Pancreas (tissue), 10 donors: ENCODE measurements around the gene ZGLP1. TPM values are rescaled to one million over a fixed set of nuclear protein-coding genes. Genes with fewer than 3 reads are reported as not detected.

Source experiments
- ATAC-seq, 4 donors: fragments of 200-7000 bp; cut with Tn5 transposase; one replicate each; pipeline versions ENCODE4 v1.8.0 to v1.9.1; 2020; ENCODE audit warnings: mild to moderate bottlenecking in 4 of 4, moderate library complexity in 4 of 4
- DNase-seq, 6 donors: peaks; one replicate each; pipeline ENCODE4 v3.0.0-alpha.2; 2020
- FAIRE-seq: peaks from 2 replicates; lab custom pipeline; 2012; peaks lifted over from hg19 to GRCh38; lab: Jason Lieb, UNC
- H3K27ac ChIP-seq, 4 donors: fragments of 200-600 bp; sonication (generic); 1 replicate in 3 of 4; 2 replicates in 1 of 4; pipeline versions ENCODE4 v1.5.0 to v1.8.0; 2020
- H3K27me3 ChIP-seq, 4 donors: fragments of 200-600 bp; one replicate each; pipeline ENCODE4 v1.8.0; 2021
- H3K36me3 ChIP-seq, 3 donors: fragments of 200-600 bp; sonication (generic) in 1 of 3; one replicate each; pipeline versions ENCODE4 v1.5.0 to v1.8.0; 2020 to 2021
- H3K4me1 ChIP-seq, 3 donors: fragments of 200-600 bp; one replicate each; pipeline ENCODE4 v1.8.0; 2021
- H3K4me3 ChIP-seq, 4 donors: fragments of 200-600 bp; sonication (generic) in 2 of 4; one replicate each; pipeline versions ENCODE4 v1.5.0 to v1.8.0; 2020 to 2021
- H3K9me3 ChIP-seq, 4 donors: fragments of 200-600 bp; one replicate each; pipeline ENCODE4 v1.8.0; 2021
- WGBS, 2 donors: extraction: QIAGEN DNeasy Blood & Tissue Kit; methylation state at CpG; one replicate each; pipeline ENCODE4 v1.1.7; 2013; 5-methylcytosine and 5-hydroxymethylcytosine counted together
- intact Hi-C, 3 donors: fragments of 100-400 bp; cut with DNase I; formaldehyde crosslinking; loops; one replicate each; pipeline versions ENCODE4 v1.11.1 to v1.14.2; 2022
- polyA plus RNA-seq, 2 donors: library from polyadenylated mRNA; stranded (reverse); fragments of 200-250 nt; gene quantifications; one replicate each; pipeline ENCODE4 v1.2.3, GENCODE V29; 2013
- total RNA-seq, 6 donors: library from RNA; stranded (reverse); fragmentation: NEBNext Ultra II Directional in 4 of 6; extraction: Animal tissue kit (Norgen Biotek cat#: 25700) in 4 of 6; gene quantifications; one replicate each; pipeline versions ENCODE4 v1.2.1 to v1.2.4, GENCODE V29; 2021 to 2023
- TF ChIP-seq, protein P1 (sequence below), 4 donors: fragments of 200-600 bp; sonication (generic) in 3 of 4; IDR thresholded peaks; one replicate each; pipeline versions ENCODE4 v1.5.0 to v1.8.0; 2021; ENCODE audit warnings: antibody characterized with exemption in 4 of 4
- donor health status: healthy with polysubstance abuse.
- donor health status: DM: no; HTN: no; CAD: no; lungs with moderate emphysema.
- donor health status: DM: no; HTN: no; CAD: no.
- donor health status: control.
- donor health status: control.
- donor health status: Bipolar disorder and iron deficiency.
- donor health status: DM: yes; HTN: yes; CAD: no.
- donor health status: DM: no; HTN: no; CAD: no.
- donor health status: DM: no; HTN: no; CAD: no.
- donor health status: DM: yes; HTN: yes; CAD: no.

ZGLP1 gene
- total and polyA plus RNA-seq, 8 donors = 0.91 to 44.0 (median 1.7) TPM

DNA sequence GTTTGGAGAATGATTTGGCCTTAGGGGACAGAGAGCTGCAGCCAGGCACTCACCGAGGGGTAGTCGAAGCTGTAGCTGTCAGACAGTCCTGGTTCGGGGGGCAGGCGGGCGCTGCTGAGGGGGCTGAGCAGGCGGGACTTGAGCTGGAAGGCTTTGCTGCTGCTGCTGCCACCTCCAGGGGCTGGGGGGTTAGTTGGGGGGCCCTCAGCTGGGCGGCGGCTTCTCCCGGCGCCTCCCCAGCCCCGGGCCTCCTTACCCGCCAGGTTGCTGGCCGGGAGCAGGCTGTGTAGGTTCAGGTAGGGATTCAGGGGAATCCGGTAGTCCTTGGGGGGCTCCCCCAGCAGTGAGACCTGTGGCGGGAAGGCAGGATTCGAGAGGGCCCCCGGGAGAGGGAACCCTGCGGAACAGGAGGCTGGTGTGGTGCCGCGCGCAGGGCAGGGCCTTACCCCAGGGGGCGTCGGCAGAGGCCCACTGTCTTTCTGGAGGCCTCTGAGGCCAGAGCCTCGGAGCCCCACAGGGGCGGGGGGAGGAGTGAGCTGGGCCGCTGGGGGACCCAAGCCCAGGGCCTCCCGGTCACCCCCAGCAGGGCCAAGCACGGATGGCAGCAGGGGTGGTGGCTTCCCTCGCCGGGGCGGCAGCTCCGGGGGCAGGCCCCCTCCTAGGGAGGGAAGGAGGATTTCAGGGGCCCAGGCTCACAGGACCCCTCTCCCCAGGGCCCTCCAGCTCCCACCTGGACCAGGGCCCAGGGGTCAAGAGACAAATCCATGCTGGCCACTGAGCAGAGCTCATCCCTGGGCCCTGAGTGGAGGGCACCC is 11.2 kb upstream of the ZGLP1 start:
- intact Hi-C loops = no loop called here
- peaks cover 0 to 43% (median 10%) of the 10 kb centered on the region in 3 donors for H3K36me3 ChIP-seq

DNA sequence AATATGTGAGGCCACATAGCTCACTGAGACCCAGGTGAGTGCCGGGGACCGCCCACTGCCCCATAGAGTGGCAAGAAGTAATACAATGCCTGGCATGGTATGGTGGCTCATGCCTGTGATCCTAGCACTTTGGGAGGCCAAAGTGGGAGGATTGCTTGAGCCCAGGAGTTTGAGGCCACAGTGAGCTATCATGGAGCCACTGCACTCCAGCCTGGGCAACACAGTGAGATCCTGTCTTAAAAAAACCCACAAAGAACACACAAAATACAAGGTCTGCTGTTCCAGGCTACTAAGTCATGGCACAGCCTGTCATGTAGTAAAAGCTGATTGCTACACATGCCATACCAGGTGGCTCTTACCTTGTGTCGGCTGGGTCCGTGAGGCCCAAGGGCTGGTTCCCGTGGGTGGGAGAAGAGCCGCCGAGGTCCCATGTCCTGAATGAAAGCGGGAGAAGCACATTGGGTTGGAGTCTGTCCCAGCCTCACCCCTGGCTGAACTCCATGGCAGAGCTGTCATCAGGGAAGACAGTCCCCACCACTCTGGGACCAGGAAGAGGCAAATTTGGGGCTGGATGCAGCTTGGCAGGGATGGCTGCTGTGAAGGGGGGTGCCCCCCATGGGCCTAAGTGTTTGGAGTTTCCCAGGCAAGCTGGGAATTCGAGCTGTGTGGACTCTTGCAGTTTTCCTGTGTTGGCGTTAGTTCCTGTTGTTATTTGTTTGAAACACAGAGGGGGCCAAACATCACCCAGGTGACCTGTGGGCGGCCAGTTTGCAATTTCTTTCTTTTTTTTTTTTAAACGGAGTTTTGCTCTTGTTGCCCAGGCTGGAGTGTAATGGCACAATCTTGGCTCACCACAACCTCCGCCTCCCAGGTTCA is 9.4 kb upstream of the ZGLP1 start:
- no peak overlapping the region for H3K4me3 ChIP-seq
- no peak overlapping the region for H3K27ac ChIP-seq
- TF ChIP-seq, protein P1, sequence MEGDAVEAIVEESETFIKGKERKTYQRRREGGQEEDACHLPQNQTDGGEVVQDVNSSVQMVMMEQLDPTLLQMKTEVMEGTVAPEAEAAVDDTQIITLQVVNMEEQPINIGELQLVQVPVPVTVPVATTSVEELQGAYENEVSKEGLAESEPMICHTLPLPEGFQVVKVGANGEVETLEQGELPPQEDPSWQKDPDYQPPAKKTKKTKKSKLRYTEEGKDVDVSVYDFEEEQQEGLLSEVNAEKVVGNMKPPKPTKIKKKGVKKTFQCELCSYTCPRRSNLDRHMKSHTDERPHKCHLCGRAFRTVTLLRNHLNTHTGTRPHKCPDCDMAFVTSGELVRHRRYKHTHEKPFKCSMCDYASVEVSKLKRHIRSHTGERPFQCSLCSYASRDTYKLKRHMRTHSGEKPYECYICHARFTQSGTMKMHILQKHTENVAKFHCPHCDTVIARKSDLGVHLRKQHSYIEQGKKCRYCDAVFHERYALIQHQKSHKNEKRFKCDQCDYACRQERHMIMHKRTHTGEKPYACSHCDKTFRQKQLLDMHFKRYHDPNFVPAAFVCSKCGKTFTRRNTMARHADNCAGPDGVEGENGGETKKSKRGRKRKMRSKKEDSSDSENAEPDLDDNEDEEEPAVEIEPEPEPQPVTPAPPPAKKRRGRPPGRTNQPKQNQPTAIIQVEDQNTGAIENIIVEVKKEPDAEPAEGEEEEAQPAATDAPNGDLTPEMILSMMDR (IDR thresholded peaks at IDR 0.05) = no peak
- DNase-seq = no peak
- H3K4me1 ChIP-seq = peaks cover 0 to 9% (median 4%) of the 10 kb centered on the region in 3 donors
- H3K9me3 ChIP-seq = no peaks in the 10 kb centered on the region
- no peaks in the 10 kb centered on the region for H3K27me3 ChIP-seq
- FAIRE-seq = no peak
- intact Hi-C loops = no loop called here
- ATAC-seq = no peak
- peaks cover 0 to 36% (median 10%) of the 10 kb centered on the region in 3 donors for H3K36me3 ChIP-seq
- 90 to 91% methylated on average over 13 of the region's 13 CpGs for WGBS, 2 donors

More for the DNA sequence above, 11.2 kb upstream of the ZGLP1 start:
- WGBS, 2 donors = 92 to 94% methylated on average over 25 to 32 of the region's 32 CpGs
- Histone ChIP-seq H3K27ac (no peak overlapping the region), H3K4me3 (no peak overlapping the region), H3K4me1 (peaks cover 0 to 4% (median 4%) of the 10 kb centered on the region in 3 donors), H3K9me3 (no peaks in the 10 kb centered on the region), H3K27me3 (no peaks in the 10 kb centered on the region)
- ATAC-seq (no peak), DNase-seq (peak in 1 of 6 donors; percentile 74), FAIRE-seq (no peak)
- TF ChIP-seq, protein P1 (IDR thresholded peaks at IDR 0.05) = no peak

GRCh38 chr19:10317857-10318462 is 8.3 kb upstream of the ZGLP1 start:
- H3K36me3 ChIP-seq = peaks cover 0 to 30% (median 10%) of the 10 kb centered on the region in 3 donors

GRCh38 chr19:10317045-10317856 is 7.6 kb upstream of the ZGLP1 start:
- ATAC-seq (no peak), DNase-seq (no peak), FAIRE-seq (no peak)
- Histone ChIP-seq H3K27ac (no peak overlapping the region), H3K9me3 (no peaks in the 10 kb centered on the region), H3K4me3 (no peak overlapping the region), H3K36me3 (peaks cover 0 to 24% (median 10%) of the 10 kb centered on the region in 3 donors), H3K27me3 (no peaks in the 10 kb centered on the region), H3K4me1 (peaks cover 0 to 9% (median 4%) of the 10 kb centered on the region in 3 donors)
- intact Hi-C loops = no loop called here
- 87% methylated on average over 24 to 29 of the region's 29 CpGs for WGBS, 2 donors
- TF ChIP-seq, protein P1 (IDR thresholded peaks at IDR 0.05) = no peak

More at GRCh38 chr19:10317857-10318462, 8.3 kb upstream of the ZGLP1 start:
- ATAC-seq = no peak
- Histone ChIP-seq H3K4me3 (no peak overlapping the region), H3K4me1 (peaks cover 0 to 9% (median 4%) of the 10 kb centered on the region in 3 donors), H3K27me3 (no peaks in the 10 kb centered on the region), H3K9me3 (no peaks in the 10 kb centered on the region), H3K27ac (no peak overlapping the region)
- FAIRE-seq = no peak
- TF ChIP-seq, protein P1 (IDR thresholded peaks at IDR 0.05) = no peak
- WGBS, 2 donors = 95% methylated on average over 15 of the region's 15 CpGs
- intact Hi-C loops = no loop called here
- DNase-seq = no peak
